Gastroesophageal sphincter (tissue), 4 donors: Measurements from ENCODE around the gene SYNGR1. TPM values are rescaled to one million over a fixed set of nuclear protein-coding genes. Genes with fewer than 3 reads are reported as not detected.

ENCODE experiments used
- ATAC-seq: fragments of 150-250 bp; one replicate; pipeline ENCODE4 v1.9.1; 2016; ENCODE audit warnings: mild to moderate bottlenecking, moderate library complexity
- H3K27ac ChIP-seq, 4 donors: fragments of 200-600 bp; sonication (generic) in 3 of 4; 1 replicate in 3 of 4; 2 replicates in 1 of 4; pipeline ENCODE4 v1.5.1; 2016 to 2019
- H3K27me3 ChIP-seq: fragments of 200-600 bp; sonication (generic); one replicate; pipeline ENCODE4 v1.5.1; 2019
- H3K36me3 ChIP-seq, 2 donors: fragments of 200-600 bp; sonication (generic); one replicate each; pipeline ENCODE4 v1.5.1; 2019; ENCODE audit warnings: control low read depth in 1 of 2
- H3K4me1 ChIP-seq, 3 donors: fragments of 200-600 bp; sonication (generic); 1 replicate in 2 of 3; 2 replicates in 1 of 3; pipeline ENCODE4 v1.5.1; 2016 to 2019; ENCODE audit warnings: control low read depth in 2 of 3
- H3K4me3 ChIP-seq, 2 donors: fragments of 200-600 bp; sonication (generic); one replicate each; pipeline ENCODE4 v1.5.1; 2019; ENCODE audit warnings: mild to moderate bottlenecking in 1 of 2, moderate library complexity in 1 of 2
- H3K9me3 ChIP-seq, 3 donors: fragments of 200-600 bp; sonication (generic); one replicate each; pipeline ENCODE4 v1.5.1; 2017 to 2019; ENCODE audit warnings: control low read depth in 2 of 3
- CTCF ChIP-seq, 4 experiments: fragments of 200-600 bp in 2 of 4; fragments of 450-650 bp in 2 of 4; sonication (generic) in 1 of 4; IDR thresholded peaks; one replicate each; pipeline ENCODE4 v1.5.1; 2017 to 2019; ENCODE audit warnings: antibody characterized with exemption in 4 of 4, mild to moderate bottlenecking in 2 of 4, moderate library complexity in 2 of 4
- EP300 ChIP-seq: sonication (generic); formaldehyde crosslinking; IDR thresholded peaks from one replicate; pipeline ENCODE4 v1.6.1; 2017; ENCODE audit warnings: antibody characterized with exemption, mild to moderate bottlenecking
- POLR2A ChIP-seq, 2 donors: fragments of 450-650 bp; IDR thresholded peaks; one replicate each; pipeline ENCODE4 v1.6.1; 2017; ENCODE audit warnings: antibody characterized with exemption in 2 of 2, mild to moderate bottlenecking in 2 of 2, moderate library complexity in 1 of 2
- POLR2AphosphoS5 ChIP-seq: sonication (generic); formaldehyde crosslinking; IDR thresholded peaks from one replicate; pipeline ENCODE4 v1.6.1; 2017; ENCODE audit warnings: antibody characterized with exemption
- WGBS, 2 donors: methylation state at CpG; one replicate each; pipeline ENCODE4 v1.1.5; 2018; ENCODE audit warnings: low coverage in 1 of 2; 5-methylcytosine and 5-hydroxymethylcytosine counted together
- total RNA-seq, 4 donors: library from RNA; depleted of rRNA; stranded (reverse); fragments of >200 nt; gene quantifications; one replicate each; pipeline ENCODE4 v1.1.0, GENCODE V29; 2016

SYNGR1 gene
- total RNA-seq, 4 donors from 2014 or later: 13.3 to 34.2 (median 20.1) TPM

- H3K4me1 ChIP-seq: peaks cover 0 to 28% (median 0%) of the 10 kb centered on the region in 3 donors
- peaks cover 0 to 6% (median 0%) of the 10 kb centered on the region in 3 donors for H3K9me3 ChIP-seq
- no peaks in the 10 kb centered on the region for H3K27me3 ChIP-seq
- no peak overlapping the region for H3K4me3 ChIP-seq
- WGBS, 2 donors: 80 to 84% methylated on average over 1 to 6 of the region's 9 CpGs
- no peak overlapping the region for H3K27ac ChIP-seq
- no peak for ATAC-seq
- no peaks in the 10 kb centered on the region for H3K36me3 ChIP-seq
- TF ChIP-seq EP300 (no peak), CTCF (IDR thresholded peaks at IDR 0.05) (no peak), POLR2AphosphoS5 (no peak), POLR2A (IDR thresholded peaks at IDR 0.05) (no peak)
These were observed 17.2 kb downstream of the SYNGR1 start for GRCh38 chr22:39367035-39367434.

- H3K36me3 ChIP-seq: no peaks in the 10 kb centered on the region
- H3K4me1 ChIP-seq: peaks cover 0 to 20% (median 0%) of the 10 kb centered on the region in 3 donors
- H3K4me3 ChIP-seq: no peak overlapping the region
- H3K9me3 ChIP-seq: peaks cover 0 to 6% (median 0%) of the 10 kb centered on the region in 3 donors
- 89% methylated on average over 6 of the region's 9 CpGs; no CpG with 5 or more reads in 1 of the 2 donors for WGBS, 2 donors
- H3K27ac ChIP-seq: no peak overlapping the region
- ATAC-seq: no peak
- no peak for TF ChIP-seq CTCF (IDR thresholded peaks at IDR 0.05)
- TF ChIP-seq EP300: no peak
- no peak for TF ChIP-seq POLR2A (IDR thresholded peaks at IDR 0.05)
- no peak for TF ChIP-seq POLR2AphosphoS5
- H3K27me3 ChIP-seq: no peaks in the 10 kb centered on the region
These were observed 18.7 kb downstream of the SYNGR1 start for GRCh38 chr22:39368461-39368911.

GRCh38 chr22:39369186-39369585, 19.4 kb downstream of the SYNGR1 start:
- Histone ChIP-seq H3K36me3 (no peaks in the 10 kb centered on the region), H3K9me3 (peaks cover 0 to 6% (median 0%) of the 10 kb centered on the region in 3 donors), H3K27ac (no peak overlapping the region), H3K27me3 (no peaks in the 10 kb centered on the region), H3K4me1 (peaks cover 0 to 13% (median 0%) of the 10 kb centered on the region in 3 donors), H3K4me3 (no peak overlapping the region)
- ATAC-seq: no peak
- WGBS, 2 donors: 75 to 78% methylated on average over 3 to 4 of the region's 6 CpGs
- TF ChIP-seq EP300: no peak
- TF ChIP-seq POLR2A (IDR thresholded peaks at IDR 0.05): no peak
- no peak for TF ChIP-seq POLR2AphosphoS5
- no peak for TF ChIP-seq CTCF (IDR thresholded peaks at IDR 0.05)

GRCh38 chr22:39369586-39369985, 19.8 kb downstream of the SYNGR1 start:
- H3K9me3 ChIP-seq: peaks cover 0 to 6% (median 0%) of the 10 kb centered on the region in 3 donors
- no peak for TF ChIP-seq POLR2AphosphoS5
- no peak for TF ChIP-seq POLR2A (IDR thresholded peaks at IDR 0.05)
- no peak for TF ChIP-seq EP300
- TF ChIP-seq CTCF (IDR thresholded peaks at IDR 0.05): no peak
- ATAC-seq: no peak
- H3K36me3 ChIP-seq: peaks cover 0 to 4% of the 10 kb centered on the region in 2 donors
- no peak overlapping the region for H3K27ac ChIP-seq
- peaks cover 0 to 9% (median 0%) of the 10 kb centered on the region in 3 donors for H3K4me1 ChIP-seq
- 86% methylated on average over 1 to 3 of the region's 3 CpGs for WGBS, 2 donors
- no peaks in the 10 kb centered on the region for H3K27me3 ChIP-seq
- no peak overlapping the region for H3K4me3 ChIP-seq

- no peak for ATAC-seq
- Histone ChIP-seq H3K4me1 (no peaks in the 10 kb centered on the region), H3K27ac (no peak overlapping the region), H3K27me3 (no peaks in the 10 kb centered on the region), H3K4me3 (no peak overlapping the region), H3K36me3 (peaks cover 0 to 25% of the 10 kb centered on the region in 2 donors), H3K9me3 (peaks cover 0 to 6% (median 0%) of the 10 kb centered on the region in 3 donors)
- no peak for TF ChIP-seq POLR2AphosphoS5
- no peak for TF ChIP-seq CTCF (IDR thresholded peaks at IDR 0.05)
- no peak for TF ChIP-seq EP300
- no peak for TF ChIP-seq POLR2A (IDR thresholded peaks at IDR 0.05)
- WGBS, 2 donors: no CpG with 5 or more reads among the region's 2 CpGs
These were observed 21.9 kb downstream of the SYNGR1 start for GRCh38 chr22:39371732-39372131.
